HG03520 (cell line): Measurements from ENCODE around the gene NCOA7.
A peak's percentile ranks its signal among the peaks of the same experiment; 100 is the strongest.

Source experiments
- ATAC-seq: cut with Tn5 transposase; IDR thresholded peaks from one replicate; pipeline ENCODE4 v1.9.1; 2021; ENCODE audit warnings: mild to moderate bottlenecking, moderate library complexity; ENCODE audit not compliant: unreplicated experiment

NCOA7 gene

GRCh38 chr6:125812394-125813292 lies 21.9 kb downstream of the NCOA7 start:
- ATAC-seq: no peak

GRCh38 chr6:125814481-125814880 lies 23.7 kb downstream of the NCOA7 start:
- ATAC-seq: peak; percentile 35

DNA sequence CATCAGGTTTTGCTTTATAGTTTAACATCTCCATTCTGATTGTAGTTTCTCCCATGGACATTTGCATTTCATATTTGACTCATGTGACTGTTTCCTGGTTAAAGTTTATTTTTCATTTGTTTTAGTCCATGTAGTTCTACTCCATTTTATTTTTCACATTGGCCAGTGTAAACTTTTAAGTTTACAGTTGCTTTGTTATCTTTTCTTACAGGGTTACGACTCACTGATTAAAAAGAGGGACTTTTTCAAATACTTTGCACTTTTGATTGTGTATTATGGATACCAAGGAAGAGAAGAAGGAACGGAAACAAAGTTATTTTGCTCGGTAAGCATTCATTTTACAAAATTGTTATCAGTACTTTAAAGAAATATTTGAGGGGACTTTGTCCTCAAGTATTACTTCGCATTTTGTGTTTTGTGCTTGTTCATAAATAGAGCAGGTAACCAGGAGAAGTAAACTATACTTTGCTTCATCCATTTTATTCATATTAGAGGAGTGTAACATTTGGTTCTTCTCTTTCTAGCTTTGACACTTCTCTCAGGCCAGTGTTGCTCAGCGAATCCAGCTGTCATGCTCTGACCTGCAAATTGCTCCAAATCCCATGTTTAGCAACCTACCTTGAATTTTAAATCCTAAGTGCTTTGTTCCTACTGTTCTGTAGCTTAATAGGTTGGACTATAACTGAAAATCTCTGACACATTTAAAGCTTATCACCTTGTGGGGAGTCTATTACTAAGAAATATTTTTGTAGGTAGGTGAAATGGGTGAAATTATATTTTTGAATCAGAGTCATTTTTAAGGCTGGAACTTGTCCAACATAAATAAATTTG lies 24.5 kb downstream of the NCOA7 start:
- ATAC-seq: no peak

DNA sequence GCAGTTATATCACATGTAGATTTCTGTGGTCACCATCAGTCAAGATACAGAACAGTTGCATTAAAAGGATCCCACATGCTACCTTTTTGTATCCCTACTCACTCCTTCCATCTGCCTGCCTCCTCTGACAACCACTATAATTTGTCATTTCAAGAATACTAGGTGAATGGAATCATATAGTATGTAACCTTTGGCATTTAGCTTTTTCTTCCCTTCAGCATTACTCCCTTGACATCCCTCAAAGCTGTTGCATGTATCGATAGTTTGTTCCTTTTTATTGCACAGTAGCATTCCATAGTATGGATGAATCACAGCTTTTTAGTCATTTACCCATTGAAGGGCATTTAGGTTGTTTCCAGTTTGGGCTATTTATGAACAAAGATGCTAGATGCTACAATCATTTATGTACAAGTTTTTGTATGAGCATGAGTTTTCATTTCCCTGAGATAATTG lies 26.1 kb downstream of the NCOA7 start:
- ATAC-seq: no peak

DNA sequence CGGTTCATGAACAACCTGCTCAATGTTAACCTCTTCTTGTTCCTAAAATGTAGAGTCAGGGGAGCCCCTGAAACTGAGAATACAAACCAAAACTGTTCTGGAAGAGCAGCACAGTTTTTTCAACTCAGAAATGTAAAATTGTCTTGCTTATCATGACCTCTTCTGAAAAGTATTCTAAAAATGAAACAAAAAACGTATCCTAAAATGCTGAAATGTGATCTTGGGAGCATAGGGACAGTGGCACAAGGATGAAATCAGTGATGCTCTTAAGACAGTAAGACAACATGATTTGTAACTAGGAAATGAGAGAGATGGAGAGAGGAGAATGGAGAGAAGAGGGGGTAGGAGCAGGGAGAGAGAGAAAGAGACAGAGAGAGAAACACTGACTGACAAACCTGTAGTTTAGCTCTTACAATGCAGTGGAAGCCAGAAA lies 27.5 kb downstream of the NCOA7 start:
- peak; percentile 35 for ATAC-seq

DNA sequence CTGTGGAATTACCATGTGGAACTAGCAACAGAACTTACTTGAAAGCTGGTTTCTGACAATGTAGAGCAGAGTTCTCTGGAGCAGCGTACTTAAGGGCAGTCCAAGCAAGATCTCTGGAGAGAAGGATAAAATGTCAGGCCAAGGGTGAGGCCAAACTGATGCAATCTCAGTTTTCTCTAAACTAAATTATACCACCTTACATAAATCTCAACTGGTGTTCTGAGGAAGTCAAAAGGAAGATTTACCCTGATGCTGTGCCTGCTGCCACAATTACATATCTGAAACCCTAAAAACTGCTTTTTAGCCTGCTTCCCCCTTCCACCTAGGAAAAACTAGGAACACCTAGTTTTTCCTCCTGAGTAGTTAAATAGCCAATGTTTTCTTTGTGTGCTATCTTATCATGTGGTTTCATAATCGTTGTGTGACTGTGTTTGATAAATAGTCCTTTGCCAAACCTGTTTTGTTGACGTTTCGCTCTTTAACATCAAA lies 28.1 kb downstream of the NCOA7 start:
- ATAC-seq: no peak

- ATAC-seq: no peak
These were observed 29.0 kb downstream of the NCOA7 start for GRCh38 chr6:125819535-125820326.

GRCh38 chr6:125821825-125822281 lies 31.1 kb downstream of the NCOA7 start:
- ATAC-seq: no peak

GRCh38 chr6:125823180-125823579 lies 32.4 kb downstream of the NCOA7 start:
- no peak for ATAC-seq

DNA sequence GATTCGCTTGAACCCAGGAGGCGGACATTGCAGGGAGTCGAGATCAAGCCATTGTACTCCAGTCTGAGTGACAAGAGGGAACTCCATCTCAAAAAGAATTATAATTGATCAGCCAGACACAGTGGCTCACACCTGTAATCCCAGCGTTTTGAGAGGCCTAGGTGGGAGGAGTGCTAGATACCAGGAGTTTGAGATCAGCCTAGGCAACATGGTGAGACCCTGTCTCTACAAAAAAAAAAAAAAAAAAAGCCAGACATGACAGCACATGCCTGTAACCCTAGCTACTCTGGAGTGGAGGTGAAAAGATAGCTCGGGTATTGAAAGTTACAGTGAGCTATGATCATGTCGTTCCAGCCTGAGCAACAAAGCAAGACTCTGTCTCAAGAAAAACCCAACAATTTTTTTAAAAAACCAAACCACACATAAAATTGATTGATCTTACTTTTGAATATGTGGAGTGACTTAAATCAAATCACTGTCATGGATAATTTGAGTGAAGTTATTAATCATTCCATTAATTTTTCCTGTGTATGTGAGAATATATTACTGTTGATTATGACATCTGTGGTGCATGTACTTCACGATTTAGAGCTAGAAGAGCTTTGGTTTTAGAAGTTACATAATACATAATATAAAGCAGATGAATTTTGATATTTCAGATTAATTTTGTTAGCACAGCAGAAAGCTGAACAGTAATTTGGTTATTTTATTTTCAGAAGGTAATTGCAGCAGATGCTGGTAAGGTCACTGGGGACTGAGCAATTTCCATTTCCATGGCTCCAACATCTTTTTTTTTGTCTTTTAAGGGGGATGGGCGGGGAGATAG lies 34.4 kb downstream of the NCOA7 start:
- no peak for ATAC-seq

DNA sequence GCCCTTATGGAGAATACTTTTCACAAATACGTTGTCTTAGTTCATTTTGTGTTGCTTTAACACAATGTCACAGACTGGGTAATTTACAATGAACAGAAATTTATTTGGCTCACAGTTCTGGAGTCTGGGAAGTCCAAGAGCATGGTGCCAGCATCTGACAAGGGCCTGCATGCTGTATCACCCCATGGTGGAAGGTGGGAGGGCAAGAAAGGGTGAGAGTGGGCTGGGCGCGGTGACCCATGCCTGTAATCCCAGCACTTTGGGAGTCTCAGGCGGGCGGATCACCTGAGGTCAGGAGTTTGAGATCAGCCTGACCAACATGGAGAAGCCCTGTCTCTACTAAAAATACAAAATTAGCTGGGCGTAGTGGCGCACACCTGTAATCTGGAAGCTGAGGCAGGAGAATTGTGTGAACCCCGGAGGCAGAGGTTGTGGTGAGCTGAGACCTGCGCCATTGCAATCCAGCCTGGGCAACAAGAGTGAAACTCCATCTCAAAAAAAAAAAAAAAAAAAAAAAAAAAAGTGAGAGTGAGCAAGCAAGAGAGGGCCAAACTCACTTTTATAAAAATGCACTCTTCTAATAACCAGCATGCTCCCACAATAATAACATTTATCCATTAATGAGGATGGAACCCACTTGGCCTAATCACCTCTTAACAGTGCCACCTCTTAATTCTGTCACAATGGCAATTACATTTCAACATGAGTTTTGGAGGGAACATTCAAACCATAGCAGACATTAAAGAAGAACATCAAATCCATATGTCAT lies 36.1 kb downstream of the NCOA7 start:
- no peak for ATAC-seq

GRCh38 chr6:125827788-125828320 lies 37.1 kb downstream of the NCOA7 start:
- ATAC-seq: no peak

DNA sequence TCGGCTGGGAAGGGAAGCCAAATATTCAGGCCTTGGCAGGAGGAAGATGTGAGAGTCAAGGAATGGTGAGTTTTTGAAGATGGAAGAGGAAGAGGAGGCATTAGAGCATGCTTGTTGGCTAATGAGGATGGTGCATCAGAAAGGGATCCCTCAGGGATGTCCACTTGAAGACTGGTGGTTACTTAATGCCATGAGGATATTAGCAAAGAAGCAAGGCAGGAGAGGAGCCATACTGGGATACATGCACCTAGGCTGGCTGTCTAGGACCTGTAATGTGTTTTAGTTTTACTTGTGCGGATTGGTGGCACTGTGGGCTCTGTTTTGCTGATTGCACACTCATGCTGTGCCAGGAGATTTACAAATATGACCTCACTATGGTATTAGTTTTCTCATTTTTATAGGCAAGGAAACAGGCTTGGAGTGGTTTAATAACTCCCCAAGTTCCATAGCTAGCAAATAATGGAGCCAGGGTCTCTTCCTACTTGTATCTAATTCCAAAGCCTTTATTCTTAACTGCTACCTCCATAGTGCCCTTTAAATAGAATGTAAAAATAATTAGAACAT lies 37.8 kb downstream of the NCOA7 start:
- no peak for ATAC-seq

- ATAC-seq: no peak
These were observed 38.7 kb downstream of the NCOA7 start for GRCh38 chr6:125829433-125829832.

- ATAC-seq: no peak
These were observed 40.9 kb downstream of the NCOA7 start for GRCh38 chr6:125831659-125832058.

DNA sequence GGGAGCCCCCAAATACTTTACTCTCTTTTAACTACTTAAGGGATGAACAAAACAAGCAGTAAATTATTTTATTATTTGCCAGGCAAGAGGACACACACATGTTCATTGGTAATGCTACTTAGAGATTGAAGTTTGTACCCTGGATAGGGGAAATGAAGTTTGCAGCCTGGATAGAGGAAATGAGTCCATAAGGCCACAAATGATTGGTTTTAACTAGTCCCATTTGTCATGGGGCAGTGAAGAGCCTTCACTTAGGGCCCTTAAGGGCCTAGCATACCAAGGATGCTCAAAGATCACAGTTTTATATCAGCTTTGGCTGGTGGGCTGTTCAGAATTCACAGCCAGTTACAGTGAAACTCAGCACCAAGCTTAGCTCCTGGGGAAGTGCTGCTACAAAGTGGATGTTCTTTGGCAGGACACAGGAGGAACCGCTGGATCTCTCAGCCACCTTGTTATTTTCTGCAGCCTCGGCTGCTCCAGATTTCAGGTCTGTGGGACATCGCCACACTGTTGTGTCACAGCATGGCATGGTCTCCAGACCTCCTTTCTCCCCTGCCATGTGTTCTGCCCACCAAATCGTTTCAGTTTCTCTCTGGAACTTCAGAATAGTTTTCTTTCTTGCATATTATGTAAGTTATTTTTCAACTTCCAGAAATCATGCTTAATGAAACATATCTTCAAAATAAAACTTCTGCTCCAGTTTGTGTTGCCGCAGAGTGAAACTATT lies 41.8 kb downstream of the NCOA7 start:
- ATAC-seq: no peak

GRCh38 chr6:125834348-125834747 lies 43.6 kb downstream of the NCOA7 start:
- peak; percentile 59 for ATAC-seq

DNA sequence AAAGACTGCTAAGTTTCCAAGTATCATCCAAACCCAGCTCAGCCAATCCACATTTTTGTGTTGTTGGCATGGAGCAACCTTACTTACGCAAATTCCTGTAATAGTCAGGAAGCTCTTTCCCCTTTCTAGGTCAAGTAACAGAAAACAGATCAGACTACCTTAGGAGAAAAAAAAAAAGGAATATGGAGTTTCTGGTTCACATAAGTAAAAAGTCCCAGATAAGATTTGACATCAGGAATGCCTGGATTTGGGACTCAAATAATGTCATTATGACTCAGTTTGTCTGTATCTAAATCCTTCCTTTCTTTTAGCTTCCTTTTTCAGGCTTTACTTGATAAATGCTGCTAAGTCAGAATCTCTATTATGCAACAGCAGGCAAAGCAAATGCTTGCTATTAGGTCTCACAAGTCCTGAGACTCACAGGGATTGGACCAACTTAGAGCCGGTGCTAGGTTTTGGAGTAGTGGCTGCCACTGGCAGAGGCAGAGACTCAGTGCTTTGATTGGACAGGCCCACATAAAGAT lies 44.5 kb downstream of the NCOA7 start:
- ATAC-seq: no peak
